WTC11 (cell line): ENCODE results near the gene ZNF142. TPM values are rescaled to one million over a fixed set of nuclear protein-coding genes. Genes with fewer than 3 reads are reported as not detected.

ENCODE experiments used
- ATAC-seq: fragments of 200-7000 bp; cut with Tn5 transposase; 2 replicates; pipeline ENCODE4 v1.10.0; 2021; ENCODE audit warnings: mild to moderate bottlenecking, moderate library complexity
- CTCF ChIA-PET: fragments of 300-600 bp; sonication (Branson Sonifier 250); formaldehyde crosslinking; loops from one replicate; lab custom pipeline; 2021; ENCODE audit warnings: antibody characterized with exemption; lab: Charles Lee
- POLR2A ChIA-PET: fragments of 350-600 bp; sonication (Branson Sonifier 250); formaldehyde crosslinking; loops from one replicate; lab custom pipeline; 2021; ENCODE audit warnings: antibody characterized with exemption; lab: Charles Lee
- DNase-seq: peaks from one replicate; pipeline ENCODE4 v3.0.0; 2021; ENCODE audit warnings: low spot score
- H3K27ac Mint-ChIP-seq: 2 replicates; pipeline ENCODE4 v1.8.0; 2021; ENCODE audit warnings: mixed read lengths
- H3K27me3 Mint-ChIP-seq: 2 replicates; pipeline ENCODE4 v1.8.0; 2021; ENCODE audit warnings: low read depth, mild to moderate bottlenecking, moderate library complexity, mixed read lengths
- H3K36me3 Mint-ChIP-seq: 2 replicates; pipeline ENCODE4 v1.8.0; 2021; ENCODE audit warnings: mixed read lengths
- H3K4me1 Mint-ChIP-seq: 2 replicates; pipeline ENCODE4 v1.8.0; 2022; ENCODE audit warnings: mixed read lengths
- H3K4me3 Mint-ChIP-seq: 2 replicates; pipeline ENCODE4 v1.8.0; 2021; ENCODE audit warnings: mild to moderate bottlenecking, moderate library complexity, mixed read lengths
- H3K9me3 Mint-ChIP-seq: 2 replicates; pipeline ENCODE4 v1.8.0; 2021; ENCODE audit warnings: mixed read lengths
- CBFB ChIP-seq: sonication (generic); formaldehyde crosslinking; IDR thresholded peaks from 2 replicates; pipeline ENCODE4 v1.8.1; 2022; ENCODE audit warnings: mild to moderate bottlenecking, low read depth, missing genetic modification reagents
- ELF4 ChIP-seq: sonication (generic); formaldehyde crosslinking; IDR thresholded peaks from 2 replicates; pipeline ENCODE4 v1.8.1; 2022; ENCODE audit warnings: low read depth, mild to moderate bottlenecking, moderate library complexity, missing genetic modification reagents
- FOXK1 ChIP-seq: sonication (generic); formaldehyde crosslinking; IDR thresholded peaks from 2 replicates; pipeline ENCODE4 v1.8.0; 2022; ENCODE audit warnings: mild to moderate bottlenecking, moderate library complexity, missing genetic modification reagents
- HMGA2 ChIP-seq: fragments of 250-450 bp; sonication (Bioruptor Pico); IDR thresholded peaks from 2 replicates; pipeline ENCODE4 v1.4.0; 2021; ENCODE audit warnings: mild to moderate bottlenecking, moderate library complexity
- IRF2 ChIP-seq: sonication (generic); formaldehyde crosslinking; IDR thresholded peaks from 2 replicates; pipeline ENCODE4 v1.8.0; 2022; ENCODE audit warnings: low read depth, missing genetic modification reagents, borderline replicate concordance
- JAZF1 ChIP-seq: fragments of 250-450 bp; sonication (Bioruptor Pico); IDR thresholded peaks from 2 replicates; pipeline ENCODE4 v1.9.0; 2021; ENCODE audit warnings: moderate library complexity, mild to moderate bottlenecking, inconsistent platforms
- MXD4 ChIP-seq: fragments of 250-450 bp; sonication (Bioruptor Pico); IDR thresholded peaks from 2 replicates; pipeline ENCODE4 v1.8.0; 2021; ENCODE audit warnings: mild to moderate bottlenecking, moderate library complexity, borderline replicate concordance
- NFE2L1 ChIP-seq: sonication (generic); formaldehyde crosslinking; IDR thresholded peaks from 2 replicates; pipeline ENCODE4 v1.8.1; 2023; ENCODE audit warnings: missing genetic modification reagents
- NFYB ChIP-seq: sonication (generic); formaldehyde crosslinking; conservative IDR thresholded peaks from 2 replicates; pipeline ENCODE4 v1.8.0; 2022; ENCODE audit warnings: low read depth, missing genetic modification reagents
- OVOL2 ChIP-seq: fragments of 250-450 bp; sonication (Bioruptor Pico); IDR thresholded peaks from 2 replicates; pipeline ENCODE4 v1.9.0; 2021; ENCODE audit warnings: mild to moderate bottlenecking, borderline replicate concordance
- PRRX2 ChIP-seq: fragments of 250-450 bp; sonication (Bioruptor Pico); IDR thresholded peaks from 2 replicates; pipeline ENCODE4 v1.8.0; 2021; ENCODE audit warnings: mild to moderate bottlenecking
- TEAD4 ChIP-seq: sonication (generic); formaldehyde crosslinking; IDR thresholded peaks from 2 replicates; pipeline ENCODE4 v1.8.0; 2022; ENCODE audit warnings: mild to moderate bottlenecking, missing genetic modification reagents
- ZNF423 ChIP-seq: fragments of 250-450 bp; sonication (Bioruptor Pico); IDR thresholded peaks from 2 replicates; pipeline ENCODE4 v2.1.2; 2022; ENCODE audit warnings: mild to moderate bottlenecking, moderate library complexity
- ZNF671 ChIP-seq: fragments of 250-450 bp; sonication (Bioruptor Pico); IDR thresholded peaks from 2 replicates; pipeline ENCODE4 v1.8.0; 2021; ENCODE audit warnings: mild to moderate bottlenecking
- total RNA-seq: library from RNA; stranded (reverse); gene quantifications from 3 replicates; pipeline ENCODE4 v1.2.3, GENCODE V29; 2021
- TF ChIP-seq, protein P1 (sequence below): sonication (generic); formaldehyde crosslinking; IDR thresholded peaks from 2 replicates; pipeline ENCODE4 v1.8.1; 2023; ENCODE audit warnings: mild to moderate bottlenecking, missing genetic modification reagents, borderline replicate concordance
- TF ChIP-seq, protein P2 (sequence below): fragments of 250-450 bp; sonication (Bioruptor Pico); IDR thresholded peaks from 2 replicates; pipeline ENCODE4 v1.9.0; 2021; ENCODE audit warnings: mild to moderate bottlenecking, borderline replicate concordance
- TF ChIP-seq, protein P3 (sequence below): fragments of 250-450 bp; sonication (Bioruptor Pico); conservative IDR thresholded peaks from 2 replicates; pipeline ENCODE4 v1.9.0; 2021; ENCODE audit warnings: mild to moderate bottlenecking
- TF ChIP-seq, protein P4 (sequence below): sonication (generic); formaldehyde crosslinking; IDR thresholded peaks from 2 replicates; pipeline ENCODE4 v1.8.0; 2023; ENCODE audit warnings: mild to moderate bottlenecking, missing genetic modification reagents
- TF ChIP-seq, protein P5 (sequence below): sonication (generic); formaldehyde crosslinking; IDR thresholded peaks from 2 replicates; pipeline ENCODE4 v1.8.0; 2023; ENCODE audit warnings: missing genetic modification reagents
- TF ChIP-seq, protein P6 (sequence below): sonication (generic); formaldehyde crosslinking; IDR thresholded peaks from 2 replicates; pipeline ENCODE4 v1.8.1; 2023; ENCODE audit warnings: mild to moderate bottlenecking, missing genetic modification reagents, moderate library complexity

The ZNF142 gene
- total RNA-seq, 1 experiment from 2014 or later: 33.5 TPM

DNA sequence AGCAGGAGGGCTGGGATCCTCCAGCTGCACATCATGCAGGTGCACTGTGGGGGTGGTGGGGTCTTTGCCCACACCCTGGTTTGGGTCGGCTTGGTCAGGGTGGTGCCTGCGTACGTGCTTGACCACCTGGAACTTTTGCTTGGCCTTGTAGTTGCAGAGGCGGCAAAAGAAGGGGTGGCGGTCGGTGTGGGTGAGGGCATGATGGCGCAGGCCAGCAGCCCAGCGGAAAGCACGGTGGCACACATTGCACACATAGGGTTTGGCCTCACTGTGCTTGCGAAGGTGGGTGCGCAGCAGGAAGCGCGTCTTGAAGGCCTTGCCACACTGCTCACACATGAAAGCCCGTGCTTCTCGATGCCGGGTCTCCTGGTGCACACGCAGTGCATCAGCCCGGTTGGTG is 21.1 kb downstream of the ZNF142 start (continued):
- TF ChIP-seq, protein P1, sequence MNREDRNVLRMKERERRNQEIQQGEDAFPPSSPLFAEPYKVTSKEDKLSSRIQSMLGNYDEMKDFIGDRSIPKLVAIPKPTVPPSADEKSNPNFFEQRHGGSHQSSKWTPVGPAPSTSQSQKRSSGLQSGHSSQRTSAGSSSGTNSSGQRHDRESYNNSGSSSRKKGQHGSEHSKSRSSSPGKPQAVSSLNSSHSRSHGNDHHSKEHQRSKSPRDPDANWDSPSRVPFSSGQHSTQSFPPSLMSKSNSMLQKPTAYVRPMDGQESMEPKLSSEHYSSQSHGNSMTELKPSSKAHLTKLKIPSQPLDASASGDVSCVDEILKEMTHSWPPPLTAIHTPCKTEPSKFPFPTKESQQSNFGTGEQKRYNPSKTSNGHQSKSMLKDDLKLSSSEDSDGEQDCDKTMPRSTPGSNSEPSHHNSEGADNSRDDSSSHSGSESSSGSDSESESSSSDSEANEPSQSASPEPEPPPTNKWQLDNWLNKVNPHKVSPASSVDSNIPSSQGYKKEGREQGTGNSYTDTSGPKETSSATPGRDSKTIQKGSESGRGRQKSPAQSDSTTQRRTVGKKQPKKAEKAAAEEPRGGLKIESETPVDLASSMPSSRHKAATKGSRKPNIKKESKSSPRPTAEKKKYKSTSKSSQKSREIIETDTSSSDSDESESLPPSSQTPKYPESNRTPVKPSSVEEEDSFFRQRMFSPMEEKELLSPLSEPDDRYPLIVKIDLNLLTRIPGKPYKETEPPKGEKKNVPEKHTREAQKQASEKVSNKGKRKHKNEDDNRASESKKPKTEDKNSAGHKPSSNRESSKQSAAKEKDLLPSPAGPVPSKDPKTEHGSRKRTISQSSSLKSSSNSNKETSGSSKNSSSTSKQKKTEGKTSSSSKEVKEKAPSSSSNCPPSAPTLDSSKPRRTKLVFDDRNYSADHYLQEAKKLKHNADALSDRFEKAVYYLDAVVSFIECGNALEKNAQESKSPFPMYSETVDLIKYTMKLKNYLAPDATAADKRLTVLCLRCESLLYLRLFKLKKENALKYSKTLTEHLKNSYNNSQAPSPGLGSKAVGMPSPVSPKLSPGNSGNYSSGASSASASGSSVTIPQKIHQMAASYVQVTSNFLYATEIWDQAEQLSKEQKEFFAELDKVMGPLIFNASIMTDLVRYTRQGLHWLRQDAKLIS (CRISPR knock-in tag): no peak
- no peak for TF ChIP-seq ZNF671 (CRISPR knock-in tag)
- no peak for TF ChIP-seq IRF2 (CRISPR knock-in tag)
- TF ChIP-seq HMGA2: no peak
- TF ChIP-seq TEAD4: no peak
- no peak for TF ChIP-seq OVOL2 (CRISPR knock-in tag)
- TF ChIP-seq, protein P2, sequence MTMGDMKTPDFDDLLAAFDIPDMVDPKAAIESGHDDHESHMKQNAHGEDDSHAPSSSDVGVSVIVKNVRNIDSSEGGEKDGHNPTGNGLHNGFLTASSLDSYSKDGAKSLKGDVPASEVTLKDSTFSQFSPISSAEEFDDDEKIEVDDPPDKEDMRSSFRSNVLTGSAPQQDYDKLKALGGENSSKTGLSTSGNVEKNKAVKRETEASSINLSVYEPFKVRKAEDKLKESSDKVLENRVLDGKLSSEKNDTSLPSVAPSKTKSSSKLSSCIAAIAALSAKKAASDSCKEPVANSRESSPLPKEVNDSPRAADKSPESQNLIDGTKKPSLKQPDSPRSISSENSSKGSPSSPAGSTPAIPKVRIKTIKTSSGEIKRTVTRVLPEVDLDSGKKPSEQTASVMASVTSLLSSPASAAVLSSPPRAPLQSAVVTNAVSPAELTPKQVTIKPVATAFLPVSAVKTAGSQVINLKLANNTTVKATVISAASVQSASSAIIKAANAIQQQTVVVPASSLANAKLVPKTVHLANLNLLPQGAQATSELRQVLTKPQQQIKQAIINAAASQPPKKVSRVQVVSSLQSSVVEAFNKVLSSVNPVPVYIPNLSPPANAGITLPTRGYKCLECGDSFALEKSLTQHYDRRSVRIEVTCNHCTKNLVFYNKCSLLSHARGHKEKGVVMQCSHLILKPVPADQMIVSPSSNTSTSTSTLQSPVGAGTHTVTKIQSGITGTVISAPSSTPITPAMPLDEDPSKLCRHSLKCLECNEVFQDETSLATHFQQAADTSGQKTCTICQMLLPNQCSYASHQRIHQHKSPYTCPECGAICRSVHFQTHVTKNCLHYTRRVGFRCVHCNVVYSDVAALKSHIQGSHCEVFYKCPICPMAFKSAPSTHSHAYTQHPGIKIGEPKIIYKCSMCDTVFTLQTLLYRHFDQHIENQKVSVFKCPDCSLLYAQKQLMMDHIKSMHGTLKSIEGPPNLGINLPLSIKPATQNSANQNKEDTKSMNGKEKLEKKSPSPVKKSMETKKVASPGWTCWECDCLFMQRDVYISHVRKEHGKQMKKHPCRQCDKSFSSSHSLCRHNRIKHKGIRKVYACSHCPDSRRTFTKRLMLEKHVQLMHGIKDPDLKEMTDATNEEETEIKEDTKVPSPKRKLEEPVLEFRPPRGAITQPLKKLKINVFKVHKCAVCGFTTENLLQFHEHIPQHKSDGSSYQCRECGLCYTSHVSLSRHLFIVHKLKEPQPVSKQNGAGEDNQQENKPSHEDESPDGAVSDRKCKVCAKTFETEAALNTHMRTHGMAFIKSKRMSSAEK (CRISPR knock-in tag): no peak
- no peak for TF ChIP-seq MXD4 (CRISPR knock-in tag)
- no peak for TF ChIP-seq NFYB (CRISPR knock-in tag)
- TF ChIP-seq, protein P3, sequence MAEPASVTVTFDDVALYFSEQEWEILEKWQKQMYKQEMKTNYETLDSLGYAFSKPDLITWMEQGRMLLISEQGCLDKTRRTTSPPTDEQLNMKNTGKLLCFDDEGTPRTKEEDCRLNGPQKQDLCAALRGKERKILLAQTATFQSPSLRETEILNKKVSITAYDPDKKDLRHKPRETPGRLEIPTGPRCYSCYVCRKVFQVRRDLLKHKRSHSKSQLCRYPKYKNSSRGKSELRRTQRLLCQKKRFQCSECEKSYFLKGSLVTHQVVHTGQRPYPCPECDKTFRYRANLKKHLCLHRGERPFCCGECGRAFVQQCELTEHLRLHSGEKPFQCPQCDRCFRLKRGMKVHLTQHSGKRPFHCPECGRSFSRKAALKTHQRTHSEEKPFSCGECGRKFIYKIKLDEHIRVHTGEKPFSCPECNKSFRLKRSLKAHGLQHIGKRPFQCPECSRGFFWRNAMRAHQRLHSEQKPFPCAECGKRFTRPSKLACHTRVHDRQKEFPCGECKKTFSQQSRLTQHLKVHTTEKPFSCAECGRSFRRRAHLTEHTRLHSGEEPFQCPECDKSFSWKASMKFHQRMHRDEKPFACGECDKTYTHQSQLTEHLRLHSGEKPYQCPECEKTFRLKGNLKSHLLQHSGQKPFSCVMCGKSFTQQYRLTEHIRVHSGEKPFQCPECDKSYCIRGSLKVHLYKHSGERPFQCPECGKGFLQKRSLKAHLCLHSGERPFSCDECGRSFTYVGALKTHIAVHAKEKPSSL (CRISPR knock-in tag): no peak

DNA sequence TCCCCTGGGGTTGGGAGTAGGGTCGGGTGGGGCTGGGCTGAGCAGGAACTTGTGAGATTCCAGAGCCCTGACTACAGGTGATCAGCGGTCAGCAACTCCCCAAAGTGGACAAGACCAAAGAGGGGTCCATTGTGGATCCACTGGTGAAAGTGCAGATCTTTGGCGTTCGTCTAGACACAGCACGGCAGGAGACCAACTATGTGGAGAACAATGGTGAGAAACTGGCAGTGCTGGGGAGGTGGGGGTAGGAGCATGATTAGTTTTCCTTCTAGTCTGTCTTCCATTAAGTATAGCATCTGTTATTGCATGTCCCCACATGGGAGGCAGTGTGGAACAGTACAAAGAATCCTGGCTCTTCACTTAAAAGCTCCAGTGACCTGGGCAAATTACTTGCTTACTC is 23.7 kb downstream of the ZNF142 start:
- ChIA-PET CTCF (no interaction called here), POLR2A (no interaction called here)
- no peak for DNase-seq
- no peak overlapping the region for H3K27ac Mint-ChIP-seq
- H3K4me3 Mint-ChIP-seq: no peak overlapping the region
- TF ChIP-seq ZNF423 (CRISPR knock-in tag): no peak
- H3K4me1 Mint-ChIP-seq: no peaks in the 10 kb centered on the region
- H3K27me3 Mint-ChIP-seq: no peaks in the 10 kb centered on the region
- no peak for ATAC-seq
- peaks cover 45% of the 10 kb centered on the region for H3K36me3 Mint-ChIP-seq
- no peaks in the 10 kb centered on the region for H3K9me3 Mint-ChIP-seq

DNA sequence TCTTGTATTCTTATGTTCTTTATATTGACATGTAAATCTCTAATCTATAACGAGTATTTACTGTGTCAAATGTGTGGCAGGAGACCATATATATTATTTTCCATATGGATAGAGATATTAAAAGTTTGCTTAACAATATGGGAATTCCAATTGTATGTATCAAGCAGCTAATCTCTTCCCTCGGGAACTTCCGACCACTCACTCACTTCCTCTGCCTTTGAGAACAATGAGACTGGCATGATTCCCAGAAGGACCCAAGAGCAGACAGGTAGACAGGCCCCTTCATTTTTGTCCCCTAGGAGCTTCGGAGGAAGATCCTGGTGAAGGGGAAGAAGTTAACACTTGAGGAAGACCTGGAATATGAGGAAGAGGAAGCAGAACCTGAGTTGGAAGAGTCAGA is 27.6 kb downstream of the ZNF142 start:
- no peak overlapping the region for H3K27ac Mint-ChIP-seq
- ATAC-seq (no peak), DNase-seq (no peak)
- no peak overlapping the region for H3K4me3 Mint-ChIP-seq
- H3K4me1 Mint-ChIP-seq: no peaks in the 10 kb centered on the region
- no peaks in the 10 kb centered on the region for H3K27me3 Mint-ChIP-seq
- H3K9me3 Mint-ChIP-seq: no peaks in the 10 kb centered on the region
- POLR2A ChIA-PET: interaction anchor here (1.0 kb wide), 1 partner anchor 79 kb away, joined by 3 read pairs; the partner anchor contains the start of gene TTLL4
- CTCF ChIA-PET: no interaction called here
- H3K36me3 Mint-ChIP-seq: peaks cover 12% of the 10 kb centered on the region; the same call in 1 of the 2 replicates
- TF ChIP-seq CBFB: no peak
- TF ChIP-seq, protein P4, sequence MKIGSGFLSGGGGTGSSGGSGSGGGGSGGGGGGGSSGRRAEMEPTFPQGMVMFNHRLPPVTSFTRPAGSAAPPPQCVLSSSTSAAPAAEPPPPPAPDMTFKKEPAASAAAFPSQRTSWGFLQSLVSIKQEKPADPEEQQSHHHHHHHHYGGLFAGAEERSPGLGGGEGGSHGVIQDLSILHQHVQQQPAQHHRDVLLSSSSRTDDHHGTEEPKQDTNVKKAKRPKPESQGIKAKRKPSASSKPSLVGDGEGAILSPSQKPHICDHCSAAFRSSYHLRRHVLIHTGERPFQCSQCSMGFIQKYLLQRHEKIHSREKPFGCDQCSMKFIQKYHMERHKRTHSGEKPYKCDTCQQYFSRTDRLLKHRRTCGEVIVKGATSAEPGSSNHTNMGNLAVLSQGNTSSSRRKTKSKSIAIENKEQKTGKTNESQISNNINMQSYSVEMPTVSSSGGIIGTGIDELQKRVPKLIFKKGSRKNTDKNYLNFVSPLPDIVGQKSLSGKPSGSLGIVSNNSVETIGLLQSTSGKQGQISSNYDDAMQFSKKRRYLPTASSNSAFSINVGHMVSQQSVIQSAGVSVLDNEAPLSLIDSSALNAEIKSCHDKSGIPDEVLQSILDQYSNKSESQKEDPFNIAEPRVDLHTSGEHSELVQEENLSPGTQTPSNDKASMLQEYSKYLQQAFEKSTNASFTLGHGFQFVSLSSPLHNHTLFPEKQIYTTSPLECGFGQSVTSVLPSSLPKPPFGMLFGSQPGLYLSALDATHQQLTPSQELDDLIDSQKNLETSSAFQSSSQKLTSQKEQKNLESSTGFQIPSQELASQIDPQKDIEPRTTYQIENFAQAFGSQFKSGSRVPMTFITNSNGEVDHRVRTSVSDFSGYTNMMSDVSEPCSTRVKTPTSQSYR (CRISPR knock-in tag): no peak
- TF ChIP-seq NFE2L1 (CRISPR knock-in tag): no peak
- TF ChIP-seq PRRX2 (CRISPR knock-in tag): no peak
- no peak for TF ChIP-seq ELF4 (CRISPR knock-in tag)
- TF ChIP-seq, protein P5, sequence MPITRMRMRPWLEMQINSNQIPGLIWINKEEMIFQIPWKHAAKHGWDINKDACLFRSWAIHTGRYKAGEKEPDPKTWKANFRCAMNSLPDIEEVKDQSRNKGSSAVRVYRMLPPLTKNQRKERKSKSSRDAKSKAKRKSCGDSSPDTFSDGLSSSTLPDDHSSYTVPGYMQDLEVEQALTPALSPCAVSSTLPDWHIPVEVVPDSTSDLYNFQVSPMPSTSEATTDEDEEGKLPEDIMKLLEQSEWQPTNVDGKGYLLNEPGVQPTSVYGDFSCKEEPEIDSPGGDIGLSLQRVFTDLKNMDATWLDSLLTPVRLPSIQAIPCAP (CRISPR knock-in tag): no peak
- no peak for TF ChIP-seq JAZF1
- TF ChIP-seq FOXK1 (CRISPR knock-in tag): no peak
- TF ChIP-seq, protein P6, sequence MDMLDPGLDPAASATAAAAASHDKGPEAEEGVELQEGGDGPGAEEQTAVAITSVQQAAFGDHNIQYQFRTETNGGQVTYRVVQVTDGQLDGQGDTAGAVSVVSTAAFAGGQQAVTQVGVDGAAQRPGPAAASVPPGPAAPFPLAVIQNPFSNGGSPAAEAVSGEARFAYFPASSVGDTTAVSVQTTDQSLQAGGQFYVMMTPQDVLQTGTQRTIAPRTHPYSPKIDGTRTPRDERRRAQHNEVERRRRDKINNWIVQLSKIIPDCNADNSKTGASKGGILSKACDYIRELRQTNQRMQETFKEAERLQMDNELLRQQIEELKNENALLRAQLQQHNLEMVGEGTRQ (CRISPR knock-in tag): no peak
